ENCODE results near the gene EGFR.

Gene EGFR

GRCh38 chr7:55258631-55259030, 239.8 kb downstream of the EGFR start:
- no peak for DNase-seq

GRCh38 chr7:55260171-55260570, 241.4 kb downstream of the EGFR start:
- no peak for DNase-seq

GRCh38 chr7:55260676-55261385, 242.0 kb downstream of the EGFR start:
- no peak for DNase-seq
